GM19035 (cell line): ENCODE measurements around the gene CHD9NB.

ENCODE experiments used
- ATAC-seq: cut with Tn5 transposase; IDR thresholded peaks from one replicate; pipeline ENCODE4 v1.9.1; 2021; ENCODE audit not compliant: unreplicated experiment

Gene CHD9NB

GRCh38 chr16:53052519-53053501 lies at the start of gene CHD9NB:
Gene CHD9NB (minus strand): TSS chr16:53052897. CDS start chr16:53044158, 8,739 bp downstream.
- no peak for ATAC-seq

GRCh38 chr16:53100889-53101288 lies 48.2 kb upstream of the CHD9NB start:
- no peak for ATAC-seq

GRCh38 chr16:53100131-53100748 lies 47.5 kb upstream of the CHD9NB start:
- ATAC-seq, result no peak

GRCh38 chr16:53099318-53100130 lies 46.8 kb upstream of the CHD9NB start:
- ATAC-seq, result peak; percentile 50

GRCh38 chr16:53098526-53099317 lies 46.0 kb upstream of the CHD9NB start:
- ATAC-seq, result peak; percentile 65

- no peak for ATAC-seq
These were observed 44.5 kb upstream of the CHD9NB start for GRCh38 chr16:53097190-53097589.

GRCh38 chr16:53094013-53094630 lies 41.4 kb upstream of the CHD9NB start:
- ATAC-seq, result peak; percentile 44

GRCh38 chr16:53093162-53093744 lies 40.6 kb upstream of the CHD9NB start:
- ATAC-seq, result no peak

- ATAC-seq, result no peak
These were observed 39.6 kb upstream of the CHD9NB start for GRCh38 chr16:53092284-53092683.

GRCh38 chr16:53091466-53092211 lies 38.9 kb upstream of the CHD9NB start:
- peak; percentile 35 for ATAC-seq

- peak; percentile 54 for ATAC-seq
These were observed 38.1 kb upstream of the CHD9NB start for GRCh38 chr16:53090591-53091411.

GRCh38 chr16:53090286-53090590 lies 37.5 kb upstream of the CHD9NB start:
- ATAC-seq, result no peak

GRCh38 chr16:53089434-53090285 lies 37.0 kb upstream of the CHD9NB start:
- ATAC-seq, result no peak

- ATAC-seq, result no peak
These were observed 34.4 kb upstream of the CHD9NB start for GRCh38 chr16:53087101-53087500.

- no peak for ATAC-seq
These were observed 33.3 kb upstream of the CHD9NB start for GRCh38 chr16:53085931-53086421.

GRCh38 chr16:53085369-53085843 lies 32.7 kb upstream of the CHD9NB start:
- no peak for ATAC-seq

- ATAC-seq, result no peak
These were observed 32.1 kb upstream of the CHD9NB start for GRCh38 chr16:53084746-53085334.
